GM12878 (cell line): Measurements from ENCODE around the gene LASP1NB.

Experiments
- ATAC-seq: fragments of 200-7000 bp; cut with Tn5 transposase; 3 replicates; pipeline ENCODE4 v1.9.1; 2020; ENCODE audit warnings: mild to moderate bottlenecking, moderate library complexity
- BruUV-seq: library from RNA; stranded (reverse); fragments of 400-500 nt; replicated peaks from 2 replicates; lab custom pipeline; 2021; lab: Mats Ljungman, UMichigan
- CTCF ChIA-PET: fragments of 300-600 bp; sonication (Branson Sonifier 250); formaldehyde crosslinking; extraction: SDS; loops from one replicate; lab custom pipeline; 2021; ENCODE audit warnings: inconsistent platforms; lab: Yijun Ruan, JAX
- POLR2A ChIA-PET: fragments of 350-600 bp; formaldehyde crosslinking; extraction: SDS; loops from one replicate; lab custom pipeline; 2021; ENCODE audit warnings: inconsistent platforms; lab: Charles Lee
- RAD21 ChIA-PET: fragments of 300-600 bp; sonication (Branson Sonifier 250); formaldehyde crosslinking; loops from one replicate; lab custom pipeline; 2023; ENCODE audit warnings: antibody characterized with exemption; ENCODE audit not compliant: unreplicated experiment; lab: Charles Lee
- SMC1A ChIA-PET: fragments of 300-600 bp; sonication (Branson Sonifier 250); formaldehyde crosslinking; loops from one replicate; lab custom pipeline; 2023; ENCODE audit not compliant: unreplicated experiment, uncharacterized antibody; lab: Charles Lee
- DNase-seq: peaks from one replicate; pipeline ENCODE4 v3.0.0-alpha.2; 2011; ENCODE audit warnings: low read depth, low spot score
- FAIRE-seq: peaks from 3 replicates; lab custom pipeline; 2011; peaks lifted over from hg19 to GRCh38; lab: Jason Lieb, UNC
- H2AFZ ChIP-seq: 2 replicates; pipeline ENCODE4 v1.6.0; 2011; ENCODE audit warnings: low read depth, low read length, control low read depth; ENCODE audit not compliant: control insufficient read depth
- H3K27ac ChIP-seq: 2 replicates; pipeline ENCODE4 v1.5.1; 2011; ENCODE audit warnings: control low read depth; ENCODE audit not compliant: control insufficient read depth, insufficient read depth
- H3K27me3 ChIP-seq, 2 experiments: replicated peaks in 1 of 2; 2 replicates each; pipeline versions ENCODE4 v1.6.0 to v1.6.1; 2011; ENCODE audit warnings: low read length in 1 of 2; ENCODE audit not compliant: control insufficient read depth in 2 of 2, insufficient read depth in 2 of 2
- H3K36me3 ChIP-seq, 2 experiments: 2 replicates each; pipeline ENCODE4 v1.5.1; 2011; ENCODE audit warnings: low read length in 1 of 2; ENCODE audit not compliant: control insufficient read depth in 2 of 2, insufficient read depth in 2 of 2
- H3K4me1 ChIP-seq: 2 replicates; pipeline ENCODE4 v1.6.1; 2011; ENCODE audit warnings: mild to moderate bottlenecking, low read length, moderate library complexity, mixed read lengths; ENCODE audit not compliant: control insufficient read depth, insufficient read depth
- H3K4me2 ChIP-seq: 2 replicates; pipeline ENCODE4 v1.6.0; 2011; ENCODE audit warnings: control low read depth; ENCODE audit not compliant: control insufficient read depth, insufficient read depth
- H3K4me3 ChIP-seq: fragments of 200-600 bp; sonication (generic); 2 replicates; pipeline ENCODE4 v1.5.1; 2016
- H3K79me2 ChIP-seq: 2 replicates; pipeline ENCODE4 v1.6.0; 2011; ENCODE audit warnings: low read length; ENCODE audit not compliant: control insufficient read depth, insufficient read depth
- H3K9ac ChIP-seq: 2 replicates; pipeline ENCODE4 v1.8.0; 2011; ENCODE audit warnings: low read length, control low read depth, mixed read lengths; ENCODE audit not compliant: control insufficient read depth, insufficient read depth
- H3K9me3 ChIP-seq: replicated peaks from 3 replicates; pipeline ENCODE4 v1.5.1; 2011; ENCODE audit warnings: mild to moderate bottlenecking, low read length; ENCODE audit not compliant: control insufficient read depth, insufficient read depth
- H4K20me1 ChIP-seq: 2 replicates; pipeline ENCODE4 v1.6.0; 2011; ENCODE audit not compliant: control insufficient read depth, insufficient read depth
- KAT2A ChIP-seq: conservative IDR thresholded peaks from 2 replicates; pipeline ENCODE4 v1.6.1; 2011; ENCODE audit warnings: low read depth, low read length; ENCODE audit not compliant: control insufficient read depth
- KLF5 ChIP-seq: fragments of 450-650 bp; IDR thresholded peaks from 2 replicates; pipeline ENCODE4 v1.6.1; 2014; ENCODE audit warnings: mild to moderate bottlenecking; ENCODE audit not compliant: partially characterized antibody
- MLLT1 ChIP-seq: fragments of 450-650 bp; IDR thresholded peaks from 2 replicates; pipeline ENCODE4 v1.6.1; 2016; ENCODE audit warnings: mild to moderate bottlenecking
- POLR2A ChIP-seq: IDR thresholded peaks from 2 replicates; pipeline ENCODE4 v1.6.1; 2011; ENCODE audit warnings: low read depth, mild to moderate bottlenecking, low read length
- SMAD1 ChIP-seq: fragments of 450-650 bp; IDR thresholded peaks from 2 replicates; pipeline ENCODE4 v1.6.1; 2018; ENCODE audit warnings: mild to moderate bottlenecking, low read depth; ENCODE audit not compliant: partially characterized antibody
- WGBS: methylation state at CpG from one replicate; pipeline ENCODE4 v1.1.6; 2016; ENCODE audit warnings: low lambda C conversion rate; ENCODE audit not compliant: insufficient replicate concordance, insufficient coverage; ENCODE audit errors: missing lambda C conversion rate; 5-methylcytosine and 5-hydroxymethylcytosine counted together
- in situ Hi-C: fragments of 300-500 bp; cut with MboI; formaldehyde crosslinking; loops from 9 replicates; pipeline ENCODE4 v1.14.3; 2018; ENCODE audit warnings: mixed read lengths
- intact Hi-C: fragments of 100-400 bp; cut with micrococcal nuclease; formaldehyde crosslinking; loops from one replicate; pipeline ENCODE4 v1.14.2; 2022; ENCODE audit not compliant: unreplicated experiment

Gene LASP1NB

GRCh38 chr17:38918916-38919315, 6.5 kb upstream of the LASP1NB start (continued):
- TF ChIP-seq KLF5 (no peak), MLLT1 (no peak)

GRCh38 chr17:38919316-38920078, 5.9 kb upstream of the LASP1NB start:
- intact Hi-C loops (no loop called here), in situ Hi-C loops (no loop called here)
- Histone ChIP-seq H3K36me3 (peaks cover 12 to 27% of the 10 kb centered on the region in 2 experiments), H3K79me2 (no peaks in the 10 kb centered on the region), H3K9ac (no peak overlapping the region), H3K9me3 (no peaks in the 10 kb centered on the region), H2AFZ (no peak overlapping the region), H3K27ac (no peak overlapping the region), H3K4me2 (no peak overlapping the region), H3K4me1 (no peaks in the 10 kb centered on the region), H3K27me3 (no peaks in the 10 kb centered on the region), H3K4me3 (no peak overlapping the region), H4K20me1 (no peaks in the 10 kb centered on the region; the same call in 1 of the 2 replicates)
- CTCF ChIA-PET, result no interaction called here
- 93% methylated on average over 16 of the region's 16 CpGs for WGBS
- DNase-seq (no peak), FAIRE-seq (no peak), ATAC-seq (no peak)
- RAD21 ChIA-PET, result no interaction called here
- SMC1A ChIA-PET, result interaction anchor here (1.3 kb wide), 1 partner anchor 13 kb away, joined by 3 read pairs; no protein-coding TSS in a partner anchor
- TF ChIP-seq POLR2A (0 out of 2 replicates have a peak, but pooled peaks have one; percentile 23), SMAD1 (no peak), KAT2A (no peak)
- no TSS peak for BruUV-seq
- POLR2A ChIA-PET, result interaction anchor here (0.5 kb wide), 1 partner anchor 227 kb away, joined by 5 read pairs; no protein-coding TSS in a partner anchor
